CD4-positive, alpha-beta T cell (primary cell): Measurements from ENCODE around the gene PDLIM7. TPM values are rescaled to one million over a fixed set of nuclear protein-coding genes. Genes with fewer than 3 reads are reported as not detected.

ENCODE experiments used
- ATAC-seq: fragments of 200-7000 bp; cut with Tn5 transposase; one replicate; pipeline ENCODE4 v1.10.0; 2022; ENCODE audit warnings: mild to moderate bottlenecking; ENCODE audit not compliant: poor library complexity
- CTCF ChIA-PET: fragments of 350-600 bp; sonication (Branson Sonifier 250); formaldehyde crosslinking; loops from one replicate; lab custom pipeline; 2021; ENCODE audit warnings: antibody characterized with exemption, inconsistent platforms; lab: Charles Lee
- POLR2A ChIA-PET: fragments of 350-600 bp; sonication (Branson Sonifier 250); formaldehyde crosslinking; loops from one replicate; lab custom pipeline; 2021; ENCODE audit warnings: antibody characterized with exemption, inconsistent platforms; lab: Charles Lee
- DNase-seq, 14 experiments: peaks; one replicate each; pipeline ENCODE4 v3.0.0-alpha.2; 2013 to 2020; ENCODE audit warnings: mixed read lengths in 2 of 14
- H3K27ac ChIP-seq, 2 donors: one replicate each; pipeline versions ENCODE4 v1.5.1 to v1.7.0; 2013; ENCODE audit warnings: low read length in 2 of 2, low read depth in 1 of 2, mild to moderate bottlenecking in 1 of 2
- H3K27me3 ChIP-seq, 2 experiments: 1 replicate in 1 of 2; 2 replicates in 1 of 2; pipeline versions ENCODE4 v1.6.1 to v1.7.0; 2013; ENCODE audit warnings: low read length in 2 of 2, control low read depth in 1 of 2, mild to moderate bottlenecking in 1 of 2, moderate library complexity in 1 of 2; ENCODE audit not compliant: insufficient read depth in 2 of 2, control insufficient read depth in 1 of 2
- H3K36me3 ChIP-seq: one replicate; pipeline ENCODE4 v1.6.1; 2013; ENCODE audit warnings: low read length, control low read depth; ENCODE audit not compliant: insufficient read depth
- H3K4me1 ChIP-seq: one replicate; pipeline ENCODE4 v1.6.1; 2013; ENCODE audit warnings: low read length, control low read depth; ENCODE audit not compliant: insufficient read depth
- H3K4me3 ChIP-seq: one replicate; pipeline ENCODE4 v1.5.1; 2013; ENCODE audit warnings: mild to moderate bottlenecking, low read length, moderate library complexity
- H3K9me3 ChIP-seq, 2 experiments: 1 replicate in 1 of 2; 2 replicates in 1 of 2; pipeline versions ENCODE4 v1.6.1 to v1.7.0; 2013; ENCODE audit warnings: low read length in 2 of 2, mild to moderate bottlenecking in 2 of 2, control low read depth in 1 of 2, moderate library complexity in 1 of 2; ENCODE audit not compliant: control insufficient read depth in 1 of 2, insufficient read depth in 1 of 2
- H3K27ac Mint-ChIP-seq: one replicate; pipeline ENCODE4 v1.8.0; 2020; ENCODE audit warnings: mixed read lengths
- H3K27me3 Mint-ChIP-seq: one replicate; pipeline ENCODE4 v1.8.0; 2021; ENCODE audit warnings: mixed read lengths
- H3K36me3 Mint-ChIP-seq: one replicate; pipeline ENCODE4 v1.8.0; 2021; ENCODE audit warnings: low read depth, mixed read lengths
- H3K4me1 Mint-ChIP-seq: one replicate; pipeline ENCODE4 v1.8.0; 2021; ENCODE audit warnings: low read depth, mixed read lengths
- H3K4me3 Mint-ChIP-seq: one replicate; pipeline ENCODE4 v1.8.0; 2020; ENCODE audit warnings: mild to moderate bottlenecking, mixed read lengths
- H3K9me3 Mint-ChIP-seq: one replicate; pipeline ENCODE4 v1.8.0; 2020; ENCODE audit warnings: mixed read lengths
- intact Hi-C, 2 experiments: fragments of 100-400 bp; cut with DNase I in 1 of 2; cut with micrococcal nuclease in 1 of 2; formaldehyde crosslinking; loops; one replicate each; pipeline versions ENCODE4 v1.15.1 to v1.9.0; 2023 to 2025; cut with DNase I, micrococcal nuclease
- total RNA-seq, 174 experiments: library from RNA in 2 of 174; stranded (reverse) in 2 of 174; gene quantifications; one replicate each; pipeline ENCODE4 v1.2.3 and lab custom pipeline; 2021 to 2026
- TF ChIP-seq, protein P1 (sequence below): fragments of 200-600 bp; IDR thresholded peaks from one replicate; pipeline ENCODE4 v1.8.0; 2022; ENCODE audit warnings: antibody characterized with exemption, mild to moderate bottlenecking

Gene PDLIM7
- total RNA-seq, 2 experiments from 2014 or later = 5.2 to 6.0 TPM

DNA sequence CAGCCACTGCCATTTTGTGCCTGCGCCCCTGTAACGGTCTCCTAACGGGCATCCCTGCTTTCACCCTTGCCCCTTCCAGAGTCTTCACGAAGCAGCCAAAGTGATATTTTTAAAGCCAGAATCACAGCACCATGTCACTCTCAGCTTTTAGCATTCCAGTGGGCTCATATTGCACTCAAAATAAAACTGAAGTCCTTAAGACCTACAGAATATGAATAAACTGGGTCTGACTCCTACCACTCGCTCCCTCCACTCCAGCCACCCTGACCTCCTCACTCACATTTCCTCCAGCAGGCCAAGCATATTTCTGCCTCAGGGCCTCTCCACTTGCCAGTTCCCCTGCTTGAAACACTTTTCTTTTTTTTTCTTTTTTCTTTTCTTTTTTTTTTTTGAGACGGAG, 2.4 kb upstream of the PDLIM7 start:
- DNase-seq = no peak
- no peak overlapping the region for H3K27ac Mint-ChIP-seq
- intact Hi-C loops = loop anchor here (1.0 to 2.0 kb wide), 2 partner anchors 182 to 385 kb away; no protein-coding TSS in a partner anchor
- peak overlapping the region; percentile 60 for H3K4me3 Mint-ChIP-seq
- TF ChIP-seq, protein P1, sequence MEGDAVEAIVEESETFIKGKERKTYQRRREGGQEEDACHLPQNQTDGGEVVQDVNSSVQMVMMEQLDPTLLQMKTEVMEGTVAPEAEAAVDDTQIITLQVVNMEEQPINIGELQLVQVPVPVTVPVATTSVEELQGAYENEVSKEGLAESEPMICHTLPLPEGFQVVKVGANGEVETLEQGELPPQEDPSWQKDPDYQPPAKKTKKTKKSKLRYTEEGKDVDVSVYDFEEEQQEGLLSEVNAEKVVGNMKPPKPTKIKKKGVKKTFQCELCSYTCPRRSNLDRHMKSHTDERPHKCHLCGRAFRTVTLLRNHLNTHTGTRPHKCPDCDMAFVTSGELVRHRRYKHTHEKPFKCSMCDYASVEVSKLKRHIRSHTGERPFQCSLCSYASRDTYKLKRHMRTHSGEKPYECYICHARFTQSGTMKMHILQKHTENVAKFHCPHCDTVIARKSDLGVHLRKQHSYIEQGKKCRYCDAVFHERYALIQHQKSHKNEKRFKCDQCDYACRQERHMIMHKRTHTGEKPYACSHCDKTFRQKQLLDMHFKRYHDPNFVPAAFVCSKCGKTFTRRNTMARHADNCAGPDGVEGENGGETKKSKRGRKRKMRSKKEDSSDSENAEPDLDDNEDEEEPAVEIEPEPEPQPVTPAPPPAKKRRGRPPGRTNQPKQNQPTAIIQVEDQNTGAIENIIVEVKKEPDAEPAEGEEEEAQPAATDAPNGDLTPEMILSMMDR = no peak
- no peak overlapping the region for H3K4me3 ChIP-seq
- H3K27me3 Mint-ChIP-seq = no peaks in the 10 kb centered on the region
- no peaks in the 10 kb centered on the region for H3K36me3 Mint-ChIP-seq
- H3K4me1 Mint-ChIP-seq = peaks cover 31% of the 10 kb centered on the region
- no peaks in the 10 kb centered on the region for H3K36me3 ChIP-seq
- no peak for ATAC-seq
- H3K27ac ChIP-seq = no peak overlapping the region
- ChIA-PET POLR2A (interaction anchor here (1.1 kb wide), 1 partner anchor 109 kb away, joined by 3 read pairs; no protein-coding TSS in a partner anchor), CTCF (interaction anchor here (1.2 to 4.1 kb wide), 6 partner anchors 27 to 190 kb away, joined by 3 to 41 read pairs (median 4); no protein-coding TSS in a partner anchor)
- peaks cover 42% of the 10 kb centered on the region for H3K4me1 ChIP-seq
- H3K9me3 Mint-ChIP-seq = no peaks in the 10 kb centered on the region
- H3K9me3 ChIP-seq = no peaks in the 10 kb centered on the region
- no peaks in the 10 kb centered on the region for H3K27me3 ChIP-seq

DNA sequence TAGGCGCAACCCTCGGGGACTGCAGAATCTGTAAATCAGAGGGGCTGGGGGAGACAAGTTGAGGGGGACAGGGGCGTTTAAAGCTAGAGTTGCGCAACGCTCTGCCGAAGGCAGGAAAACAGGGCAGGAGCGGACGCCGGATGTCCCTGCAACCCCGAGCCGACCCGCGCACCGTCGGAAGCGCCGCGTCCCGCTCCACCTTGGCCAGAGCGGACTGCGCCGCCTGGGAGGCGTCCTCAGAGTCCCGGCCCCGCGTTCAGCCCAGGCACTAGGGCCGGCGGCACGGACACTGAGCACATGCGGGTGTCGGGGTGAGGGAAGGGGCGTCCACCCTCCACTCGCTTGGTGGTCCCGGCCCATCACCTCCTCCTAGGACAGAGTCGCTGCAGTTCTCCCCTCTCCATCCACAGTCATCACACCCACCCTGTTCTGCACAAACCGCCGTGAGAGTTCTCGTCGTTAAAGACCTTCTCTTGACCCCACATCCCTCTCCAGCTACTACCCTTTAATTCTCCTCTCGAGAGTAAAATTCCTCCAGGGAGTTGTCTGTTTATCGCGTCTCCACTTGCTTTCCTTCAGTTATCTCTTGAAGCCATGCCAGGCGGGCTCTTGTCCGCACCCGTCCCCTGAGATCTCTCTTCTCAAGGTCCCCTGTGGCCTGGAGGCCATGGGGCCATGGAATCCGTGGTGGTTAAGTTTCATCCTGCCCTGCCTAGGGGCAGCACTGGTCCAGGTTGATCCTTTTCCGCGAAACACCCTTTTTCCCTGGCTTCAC, 796 bp upstream of the PDLIM7 start:
- peak; percentile 5 for ATAC-seq
- TF ChIP-seq, protein P1 = no peak
- no peaks in the 10 kb centered on the region for H3K9me3 ChIP-seq
- Mint-ChIP-seq H3K4me3 (peak overlapping the region; percentile 74), H3K4me1 (peaks cover 31% of the 10 kb centered on the region), H3K36me3 (no peaks in the 10 kb centered on the region), H3K27me3 (no peaks in the 10 kb centered on the region), H3K27ac (no peak overlapping the region), H3K9me3 (no peaks in the 10 kb centered on the region)
- no peaks in the 10 kb centered on the region for H3K36me3 ChIP-seq
- peaks cover 50% of the 10 kb centered on the region for H3K4me1 ChIP-seq
- ChIA-PET POLR2A (interaction anchor here (0.7 to 2.1 kb wide), 16 partner anchors 18 to 364 kb away, joined by 3 to 12 read pairs (median 5); partner anchors contain the start of genes DDX41, GRK6 and NSD1), CTCF (interaction anchor here (1.0 to 2.1 kb wide), 8 partner anchors 19 to 189 kb away, joined by 3 to 7 read pairs (median 4); partner anchors contain the start of gene DDX41)
- H3K4me3 ChIP-seq = peak overlapping the region; percentile 70
- intact Hi-C loops = no loop called here
- no peak overlapping the region for H3K27ac ChIP-seq
- peak in 2 of 14 experiments; percentile 10 to 49 for DNase-seq
- no peaks in the 10 kb centered on the region for H3K27me3 ChIP-seq

DNA sequence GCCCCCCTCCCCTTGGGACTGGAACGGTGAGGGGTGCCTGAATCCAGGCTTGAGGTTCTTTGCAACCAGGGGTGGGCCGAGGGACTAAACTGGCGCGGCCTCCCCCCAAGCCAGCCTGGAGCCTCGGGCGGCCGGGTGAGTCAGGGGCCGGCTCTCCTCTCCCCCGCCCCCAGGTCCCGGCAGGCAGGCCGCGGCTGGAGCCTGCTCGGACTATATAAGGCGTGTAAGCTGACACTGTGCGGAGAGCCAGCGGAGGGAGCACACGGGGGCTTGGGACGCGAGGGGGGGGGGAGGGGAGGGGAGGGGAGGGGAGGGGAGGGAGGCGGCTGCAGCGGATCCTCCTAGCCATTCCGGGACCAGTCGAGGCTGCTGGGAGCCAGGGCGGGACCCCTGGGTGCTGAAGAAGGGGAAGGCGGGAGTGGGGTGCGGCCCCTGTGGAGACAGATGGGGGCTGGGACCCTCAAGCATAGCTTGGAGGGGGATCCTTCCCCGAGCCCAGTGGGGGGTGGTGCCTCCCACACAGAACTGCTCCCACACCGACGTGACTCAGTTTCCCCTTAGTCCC, 595 bp downstream of the PDLIM7 start:
- peaks cover 5% of the 10 kb centered on the region for H3K36me3 Mint-ChIP-seq
- no peak for ATAC-seq
- TF ChIP-seq, protein P1 = no peak
- DNase-seq = peak in 2 of 14 experiments; percentile 44 to 55
- H3K27me3 Mint-ChIP-seq = no peaks in the 10 kb centered on the region
- H3K4me3 Mint-ChIP-seq = peak overlapping the region; percentile 73
- Histone ChIP-seq H3K27me3 (no peaks in the 10 kb centered on the region), H3K9me3 (no peaks in the 10 kb centered on the region), H3K4me1 (peaks cover 50% of the 10 kb centered on the region), H3K36me3 (no peaks in the 10 kb centered on the region), H3K4me3 (peak overlapping the region; percentile 70), H3K27ac (no peak overlapping the region)
- H3K9me3 Mint-ChIP-seq = no peaks in the 10 kb centered on the region
- H3K27ac Mint-ChIP-seq = no peak overlapping the region
- CTCF ChIA-PET = interaction anchor here (1.0 to 2.1 kb wide), 6 partner anchors 20 to 187 kb away, joined by 3 to 7 read pairs (median 5); partner anchors contain the start of gene DDX41
- intact Hi-C loops = loop anchor here (1.0 to 2.0 kb wide), 4 partner anchors 19 to 185 kb away; partner anchors contain the start of gene DDX41 (in 1 of the 2)
- peaks cover 31% of the 10 kb centered on the region for H3K4me1 Mint-ChIP-seq
- POLR2A ChIA-PET = interaction anchor here (0.6 to 2.1 kb wide), 16 partner anchors 17 to 363 kb away, joined by 3 to 12 read pairs (median 5); partner anchors contain the start of genes DDX41, GRK6 and NSD1
